Stomach (tissue), 4 donors: Measurements from ENCODE around the gene UCK2.

Experiments
- EP300 ChIP-seq: sonication (generic); formaldehyde crosslinking; IDR thresholded peaks from one replicate; pipeline ENCODE4 v1.6.1; 2017; ENCODE audit warnings: antibody characterized with exemption
- POLR2A ChIP-seq, 4 donors: fragments of 450-650 bp; IDR thresholded peaks; one replicate each; pipeline ENCODE4 v1.6.1; 2016; ENCODE audit warnings: antibody characterized with exemption in 4 of 4, control low read depth in 2 of 4, mild to moderate bottlenecking in 1 of 4, moderate library complexity in 1 of 4
- TF ChIP-seq, protein P1 (sequence below), 7 experiments: fragments of 450-650 bp in 4 of 7; fragments of 200-600 bp in 3 of 7; sonication (generic) in 3 of 7; IDR thresholded peaks; one replicate each; pipeline ENCODE4 v1.5.1; 2016 to 2019; ENCODE audit warnings: antibody characterized with exemption in 7 of 7, control low read depth in 2 of 7, mild to moderate bottlenecking in 1 of 7

DNA sequence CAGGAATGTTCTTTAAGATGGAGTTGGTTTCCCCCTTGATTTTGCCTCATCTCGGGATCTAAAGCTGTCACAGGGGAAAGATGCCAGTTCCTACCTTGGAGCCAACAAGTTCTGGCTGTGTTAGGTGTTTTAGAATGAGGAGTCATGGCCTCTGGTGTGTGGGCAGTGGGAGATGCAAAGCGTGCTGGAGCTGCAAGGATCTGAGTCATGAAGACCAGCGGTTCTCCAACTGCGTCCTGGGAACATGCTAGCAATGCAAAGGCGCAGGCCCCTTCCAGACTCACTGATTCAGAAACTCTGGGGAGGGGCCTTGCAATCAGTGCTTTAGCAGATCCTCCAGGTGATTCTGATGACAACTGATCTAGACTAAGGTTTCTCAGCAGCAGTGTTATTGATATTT lies 109.1 kb downstream of the UCK2 start:
- no peak for TF ChIP-seq POLR2A (IDR thresholded peaks at IDR 0.05)
- TF ChIP-seq, protein P1, sequence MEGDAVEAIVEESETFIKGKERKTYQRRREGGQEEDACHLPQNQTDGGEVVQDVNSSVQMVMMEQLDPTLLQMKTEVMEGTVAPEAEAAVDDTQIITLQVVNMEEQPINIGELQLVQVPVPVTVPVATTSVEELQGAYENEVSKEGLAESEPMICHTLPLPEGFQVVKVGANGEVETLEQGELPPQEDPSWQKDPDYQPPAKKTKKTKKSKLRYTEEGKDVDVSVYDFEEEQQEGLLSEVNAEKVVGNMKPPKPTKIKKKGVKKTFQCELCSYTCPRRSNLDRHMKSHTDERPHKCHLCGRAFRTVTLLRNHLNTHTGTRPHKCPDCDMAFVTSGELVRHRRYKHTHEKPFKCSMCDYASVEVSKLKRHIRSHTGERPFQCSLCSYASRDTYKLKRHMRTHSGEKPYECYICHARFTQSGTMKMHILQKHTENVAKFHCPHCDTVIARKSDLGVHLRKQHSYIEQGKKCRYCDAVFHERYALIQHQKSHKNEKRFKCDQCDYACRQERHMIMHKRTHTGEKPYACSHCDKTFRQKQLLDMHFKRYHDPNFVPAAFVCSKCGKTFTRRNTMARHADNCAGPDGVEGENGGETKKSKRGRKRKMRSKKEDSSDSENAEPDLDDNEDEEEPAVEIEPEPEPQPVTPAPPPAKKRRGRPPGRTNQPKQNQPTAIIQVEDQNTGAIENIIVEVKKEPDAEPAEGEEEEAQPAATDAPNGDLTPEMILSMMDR (IDR thresholded peaks at IDR 0.05), result no peak
- no peak for TF ChIP-seq EP300
